HG02970 (cell line): ENCODE data around the gene AMBRA1.

Experiments
- ATAC-seq: cut with Tn5 transposase; IDR thresholded peaks from one replicate; pipeline ENCODE4 v1.9.1; 2021; ENCODE audit warnings: mild to moderate bottlenecking, moderate library complexity, moderate number of reproducible peaks; ENCODE audit not compliant: unreplicated experiment, low FRiP score

AMBRA1 gene

DNA sequence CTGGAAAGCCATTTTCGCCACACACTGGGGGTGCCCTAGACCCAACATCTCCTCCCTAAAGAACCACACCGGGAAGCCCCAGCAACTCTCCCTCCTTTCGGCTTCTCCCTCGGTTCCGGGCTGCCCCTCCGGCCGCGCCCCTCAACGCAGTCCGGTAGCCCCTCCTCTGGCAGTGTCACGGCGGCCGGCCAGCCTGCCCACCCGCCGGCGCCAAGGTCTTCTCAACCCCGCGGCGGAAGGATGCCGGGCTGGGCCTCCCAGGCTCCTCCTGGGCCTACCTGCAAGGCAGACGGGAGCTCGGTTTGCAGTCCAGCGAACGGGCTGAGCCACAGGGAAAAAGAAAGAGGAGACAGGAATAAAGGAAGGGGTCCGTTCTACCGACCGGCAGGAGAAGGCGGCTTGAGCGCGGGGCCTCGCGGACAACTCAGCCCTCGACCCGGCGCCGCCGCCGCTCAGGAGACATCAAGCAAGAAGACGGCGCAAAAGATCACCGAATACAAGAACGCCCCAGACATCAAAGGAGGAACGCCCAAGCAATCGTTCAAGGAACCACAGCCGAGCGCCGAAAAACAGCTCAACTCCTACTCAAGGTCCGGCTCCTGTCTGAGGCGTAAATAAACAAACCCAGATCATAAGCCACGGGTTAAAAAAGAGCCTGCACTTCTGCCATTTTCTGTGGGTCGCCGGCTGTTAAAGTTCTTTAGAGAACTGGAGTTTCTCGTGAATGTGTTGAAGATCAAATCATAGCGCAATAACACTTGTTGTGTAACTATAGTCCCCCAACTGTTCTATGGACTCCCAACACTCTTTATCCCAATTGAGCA, at the start of gene AMBRA1:
Gene AMBRA1 (minus strand): TSS at position 474 of the 824 bp plus-strand sequence. CDS start 45,643 bp downstream, outside the sequence.
- ATAC-seq, result peak; percentile 71

DNA sequence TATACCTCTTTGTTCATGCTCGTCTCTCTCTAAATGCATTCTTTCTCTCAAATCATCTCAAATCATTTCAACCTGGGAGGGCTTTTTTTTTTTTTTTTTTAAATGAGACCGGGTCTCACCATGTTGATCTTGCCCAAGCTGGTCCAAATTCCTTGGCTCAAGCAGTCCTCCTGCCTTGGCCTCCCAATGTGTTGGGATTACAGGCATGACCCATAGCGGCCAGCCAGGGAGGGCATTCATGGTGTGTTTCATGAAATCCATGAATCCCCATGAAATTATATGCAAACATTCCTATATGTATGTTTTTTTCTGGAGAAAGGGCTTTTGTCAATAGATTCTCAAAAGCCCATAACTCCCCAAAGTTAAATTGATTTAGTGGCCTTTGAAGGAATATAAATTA, 49.7 kb upstream of the AMBRA1 start:
- ATAC-seq, result no peak

- ATAC-seq, result no peak
These were observed 49.0 kb upstream of the AMBRA1 start for GRCh38 chr11:46642627-46643335.

- no peak for ATAC-seq
These were observed 47.8 kb upstream of the AMBRA1 start for GRCh38 chr11:46641639-46642038.

DNA sequence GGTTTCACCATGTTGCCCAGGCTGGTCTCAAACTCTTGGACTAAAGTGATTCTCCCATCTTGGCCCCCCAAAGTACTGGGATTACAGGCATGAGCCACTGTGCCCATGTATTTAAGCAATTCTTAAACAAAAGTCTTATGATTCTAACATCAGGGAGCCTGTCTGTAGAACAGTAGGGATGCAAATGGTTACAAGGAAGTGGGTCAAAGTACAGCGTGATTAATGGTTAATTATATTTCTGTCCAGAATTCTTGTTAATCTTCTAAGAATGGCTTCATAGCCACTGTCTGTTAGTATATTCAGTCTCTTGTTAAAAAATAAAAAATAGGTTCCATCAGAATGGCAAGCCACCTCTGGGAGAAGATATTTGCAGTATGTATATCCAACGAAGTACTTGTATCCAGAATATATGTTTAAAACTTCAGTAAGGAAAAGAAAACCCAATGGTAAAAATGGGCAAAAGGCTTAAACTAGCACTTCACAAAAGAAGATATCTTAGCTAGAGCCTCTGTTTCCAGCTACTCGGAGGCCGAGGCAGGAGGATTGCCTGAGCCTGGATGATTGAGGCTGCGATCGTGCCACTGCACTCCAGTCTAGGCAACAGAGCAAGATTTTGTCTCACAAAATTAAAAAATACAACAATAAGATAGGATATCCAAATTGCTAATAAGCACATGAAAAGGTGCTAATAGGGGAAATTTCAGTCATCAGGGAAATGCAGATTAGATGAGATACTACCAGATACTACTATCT, 46.4 kb upstream of the AMBRA1 start:
- no peak for ATAC-seq

DNA sequence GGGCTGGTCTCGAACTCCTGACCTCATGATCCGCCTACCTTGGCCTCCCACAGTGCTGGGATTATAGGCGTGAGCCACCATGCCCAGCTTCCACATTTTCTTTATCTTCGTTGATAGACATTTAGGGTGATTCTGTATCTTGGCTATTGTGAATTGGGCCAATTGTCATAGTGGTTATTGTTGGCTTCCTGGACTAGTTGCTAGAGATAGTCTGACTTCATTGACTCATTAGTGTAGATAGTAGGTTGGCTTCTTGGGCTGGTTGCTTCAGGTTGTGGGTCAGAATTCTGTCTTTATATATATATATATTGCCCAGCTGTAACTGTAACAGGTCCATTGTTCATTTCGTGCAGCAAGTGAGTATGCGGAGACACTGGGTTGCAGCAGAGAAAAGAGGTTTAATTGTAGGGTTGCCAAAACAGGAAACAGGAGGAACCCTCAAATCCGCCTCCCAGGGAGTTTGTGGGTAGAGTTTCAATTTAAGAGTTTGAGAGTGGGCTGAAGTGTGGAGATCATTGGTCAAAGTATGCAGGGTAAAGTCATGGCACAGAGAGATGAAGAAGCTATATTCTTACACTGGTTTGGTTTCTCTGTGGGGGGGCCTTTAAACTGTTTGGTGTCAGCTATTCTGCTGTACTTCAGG, 45.5 kb upstream of the AMBRA1 start:
- no peak for ATAC-seq

- ATAC-seq, result no peak
These were observed 43.7 kb upstream of the AMBRA1 start for GRCh38 chr11:46637546-46637945.

DNA sequence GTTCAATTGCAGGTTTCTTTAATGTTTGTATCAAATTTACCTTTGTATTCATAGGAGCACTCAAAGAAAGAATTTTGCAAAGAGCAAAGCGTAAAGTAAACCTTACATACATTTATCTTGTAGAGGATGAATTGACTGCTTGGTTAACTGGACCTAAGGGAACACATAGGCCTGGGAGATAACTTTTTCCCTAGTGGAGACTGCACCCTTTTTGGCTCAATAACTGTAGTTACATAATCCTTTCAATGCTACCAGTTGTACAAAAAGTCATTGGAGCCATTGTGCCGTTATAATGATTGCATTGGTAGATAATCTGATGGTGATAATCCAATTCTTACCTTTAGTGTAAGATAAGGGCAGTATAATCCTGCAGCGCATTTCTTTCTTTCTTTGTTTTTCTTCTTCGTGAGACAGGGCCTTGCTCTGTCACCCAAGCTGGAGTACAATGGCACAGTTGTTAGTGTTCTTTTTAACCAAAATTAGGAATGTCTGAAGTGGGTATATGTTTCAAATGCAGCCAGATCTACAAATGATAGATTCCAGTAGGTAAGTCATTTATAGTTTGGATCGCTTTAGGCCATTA, 41.8 kb upstream of the AMBRA1 start:
- ATAC-seq, result no peak

DNA sequence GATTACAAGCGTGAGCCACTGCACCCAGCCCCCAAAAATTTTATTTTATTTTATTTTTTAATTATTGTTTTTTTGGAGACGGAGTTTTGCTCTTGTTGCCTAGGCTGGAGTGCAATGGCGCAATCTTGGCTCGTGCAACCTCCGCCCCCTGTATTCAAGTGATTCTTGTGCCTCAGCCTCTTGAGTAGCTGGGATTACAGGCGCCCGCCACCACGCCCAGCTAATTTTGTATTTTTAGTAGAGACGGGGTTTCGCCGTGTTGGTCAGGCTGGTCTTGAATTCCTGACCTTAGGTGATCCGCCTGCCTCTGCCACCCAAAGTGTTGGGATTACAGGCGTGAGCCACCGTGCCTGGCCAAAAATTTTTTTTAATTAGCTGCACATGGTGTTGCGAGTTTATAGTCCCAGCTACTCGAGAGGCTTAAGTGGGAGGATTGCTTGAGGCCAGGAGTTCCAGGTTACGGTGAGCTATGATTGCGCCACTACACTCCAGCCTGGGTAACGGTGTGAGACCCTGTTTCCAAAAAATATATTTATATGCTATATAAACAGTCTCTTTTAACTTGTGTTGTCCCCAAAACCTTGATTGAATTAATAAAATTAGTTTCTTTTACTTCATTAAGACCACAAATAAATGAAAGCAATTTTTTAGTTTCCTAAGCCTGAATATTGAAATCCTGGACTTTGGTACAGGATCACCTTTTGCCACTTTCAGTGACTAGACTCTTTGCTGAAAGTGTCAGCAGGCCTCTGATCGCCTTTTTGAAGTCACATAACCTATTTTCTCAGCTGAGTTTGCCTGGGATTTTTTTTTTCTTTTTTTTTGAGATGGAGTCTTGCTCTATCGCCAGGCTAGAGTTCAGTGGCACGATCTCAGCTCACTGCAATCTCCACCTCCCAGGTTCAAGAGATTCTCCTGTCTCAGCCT, 39.7 kb upstream of the AMBRA1 start:
- no peak for ATAC-seq

GRCh38 chr11:46632502-46632901, 38.7 kb upstream of the AMBRA1 start:
- no peak for ATAC-seq

- no peak for ATAC-seq
These were observed 37.9 kb upstream of the AMBRA1 start for GRCh38 chr11:46631676-46632075.

GRCh38 chr11:46630237-46630636, 36.4 kb upstream of the AMBRA1 start:
- ATAC-seq, result no peak

DNA sequence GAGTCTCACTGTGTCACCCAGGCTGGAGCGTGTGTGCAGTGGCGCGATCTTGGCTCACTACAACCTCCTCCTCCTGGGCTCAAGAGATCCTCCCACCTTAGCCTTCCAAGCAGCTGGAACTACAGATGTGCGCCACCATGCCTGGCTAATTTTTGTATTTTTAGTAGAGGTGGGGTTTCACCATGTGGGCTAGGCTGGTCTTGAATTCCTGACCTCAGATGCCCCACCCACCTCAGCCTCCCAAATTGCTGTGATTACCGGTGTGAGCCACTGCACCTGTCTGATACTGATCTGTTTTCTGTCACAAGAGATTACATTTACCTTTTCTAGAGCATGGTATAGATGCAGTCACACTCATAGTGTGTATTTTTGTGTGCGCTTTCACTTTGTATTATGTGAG, 35.1 kb upstream of the AMBRA1 start:
- no peak for ATAC-seq

- ATAC-seq, result no peak
These were observed 31.6 kb upstream of the AMBRA1 start for GRCh38 chr11:46625406-46625805.

- ATAC-seq, result no peak
These were observed 25.0 kb upstream of the AMBRA1 start for GRCh38 chr11:46618837-46619236.

GRCh38 chr11:46617972-46618314, 24.1 kb upstream of the AMBRA1 start:
- no peak for ATAC-seq

- peak; percentile 94 for ATAC-seq
These were observed 23.5 kb upstream of the AMBRA1 start, which contains the start of the genes ATG13 and HARBI1 for GRCh38 chr11:46617134-46617971. TSS of gene ATG13 (plus strand) at chr11:46617553. CDS start at chr11:46644292, 26,739 bp downstream. TSS of gene HARBI1 (minus strand) at chr11:46617227. CDS start at chr11:46616237, 990 bp downstream.

DNA sequence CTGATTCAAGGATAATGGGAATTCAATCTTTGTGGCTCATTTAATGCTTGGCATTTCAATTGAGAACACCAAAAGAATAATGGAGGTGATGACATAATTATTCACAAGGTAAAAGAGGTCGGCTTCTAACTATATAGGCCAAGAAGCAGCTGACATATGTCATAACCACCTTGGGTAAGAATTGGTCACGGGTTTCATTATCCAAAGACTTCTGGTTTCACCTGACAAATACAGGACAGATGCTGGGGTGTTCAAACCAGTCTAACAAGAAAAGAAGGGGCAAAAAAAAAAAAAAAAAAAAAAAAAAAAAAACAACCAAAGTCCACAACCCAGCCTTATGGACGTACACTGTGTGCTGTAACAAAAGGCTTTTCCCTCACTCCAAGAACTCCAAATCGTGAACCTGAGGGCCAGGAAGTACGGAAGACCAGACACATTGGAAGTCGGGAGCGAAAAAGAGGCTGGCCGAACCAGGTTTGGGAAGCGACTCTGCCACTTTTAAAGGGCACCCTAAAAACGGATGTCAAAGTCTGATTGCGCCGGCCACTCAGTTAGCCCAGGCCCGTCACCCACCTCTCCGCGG, 22.8 kb upstream of the AMBRA1 start:
- no peak for ATAC-seq
